ENCODE data around the gene IQCM. TPM values are rescaled to one million over a fixed set of nuclear protein-coding genes. Genes with fewer than 3 reads are reported as not detected.
"Not testable (repeated sequence)": the region's sequence is repeated elsewhere in the genome, so short reads cannot be mapped to it uniquely, and the experiment has no call there.

IQCM gene
- total RNA-seq, 1 donor = not detected

GRCh38 chr4:149353241-149353640 lies 462.4 kb downstream of the IQCM start:
- H3K4me3 ChIP-seq (ENCODE audit: low read depth, low read length) = no peak overlapping the region
- TF ChIP-seq CTCF (IDR thresholded peaks at IDR 0.05; ENCODE audit: insufficient read depth, low read depth, low read length) = no peak
- no peak for DNase-seq (ENCODE audit: low read depth)

GRCh38 chr4:149349541-149349940 lies 466.1 kb downstream of the IQCM start:
- TF ChIP-seq CTCF (IDR thresholded peaks at IDR 0.05; ENCODE audit: insufficient read depth, low read depth, low read length) = no peak
- no peak for DNase-seq (ENCODE audit: low read depth)
- H3K4me3 ChIP-seq (ENCODE audit: low read depth, low read length) = no peak overlapping the region

- H3K4me3 ChIP-seq (ENCODE audit: low read depth, low read length) = no peak overlapping the region
- TF ChIP-seq CTCF (IDR thresholded peaks at IDR 0.05; ENCODE audit: insufficient read depth, low read depth, low read length) = no peak
- DNase-seq (ENCODE audit: low read depth) = no peak
These were observed 468.5 kb downstream of the IQCM start for GRCh38 chr4:149347139-149347538.

GRCh38 chr4:149345424-149345823 lies 470.2 kb downstream of the IQCM start:
- TF ChIP-seq CTCF (IDR thresholded peaks at IDR 0.05; ENCODE audit: insufficient read depth, low read depth, low read length) = no peak
- DNase-seq (ENCODE audit: low read depth) = no peak
- no peak overlapping the region for H3K4me3 ChIP-seq (ENCODE audit: low read depth, low read length)

GRCh38 chr4:149344436-149344835 lies 471.2 kb downstream of the IQCM start:
- no peak for TF ChIP-seq CTCF (IDR thresholded peaks at IDR 0.05; ENCODE audit: insufficient read depth, low read depth, low read length)
- H3K4me3 ChIP-seq (ENCODE audit: low read depth, low read length) = no peak overlapping the region
- peak; percentile 51 for DNase-seq (ENCODE audit: low read depth)

GRCh38 chr4:149343614-149344013 lies 472.0 kb downstream of the IQCM start:
- no peak for DNase-seq (ENCODE audit: low read depth)
- TF ChIP-seq CTCF (IDR thresholded peaks at IDR 0.05; ENCODE audit: insufficient read depth, low read depth, low read length) = no peak
- no peak overlapping the region for H3K4me3 ChIP-seq (ENCODE audit: low read depth, low read length)

GRCh38 chr4:149341117-149341516 lies 474.5 kb downstream of the IQCM start:
- not testable (repeated sequence) for H3K4me3 ChIP-seq (ENCODE audit: low read depth, low read length); DNase-seq (ENCODE audit: low read depth)

All from fibroblast of villous mesenchyme (primary cell).